HL-60 (cell line): ENCODE measurements around the gene SLC23A2.

Source experiments
- CTCF ChIP-seq: IDR thresholded peaks from one replicate; pipeline ENCODE4 v1.5.1; 2011; ENCODE audit warnings: low read length, control low read depth, inconsistent platforms; ENCODE audit not compliant: insufficient read depth
- REST ChIP-seq: IDR thresholded peaks from 2 replicates; pipeline ENCODE4 v1.6.1; 2012; ENCODE audit warnings: low read depth; ENCODE audit not compliant: insufficient replicate concordance

- TF ChIP-seq CTCF (no peak), REST (no peak)
These were observed 50.0 kb downstream of the SLC23A2 start for GRCh38 chr20:4951299-4951698.
